ENCODE results near the gene ASF1B.

GRCh38 chr19:14110650-14111049 lies 25.7 kb downstream of the ASF1B start:
- TF ChIP-seq YY1 (IDR thresholded peaks at IDR 0.05; ENCODE audit: insufficient read depth, insufficient read length) (no peak), SUZ12 (IDR thresholded peaks at IDR 0.05; ENCODE audit: extremely low read depth, insufficient read depth, insufficient read length) (no peak)

Measured in NT2/D1 (cell line).